ENCODE results near the gene ZCCHC14. TPM values are rescaled to one million over a fixed set of nuclear protein-coding genes. Genes with fewer than 3 reads are reported as not detected.
A peak's percentile ranks its signal among the peaks of the same experiment; 100 is the strongest.

Gene ZCCHC14
- total and polyA plus RNA-seq, 2 of the 13 experiments (the other 11 are each of a cell fraction or from before 2014, with no cell fraction given) = 12.4 to 12.5 TPM

DNA sequence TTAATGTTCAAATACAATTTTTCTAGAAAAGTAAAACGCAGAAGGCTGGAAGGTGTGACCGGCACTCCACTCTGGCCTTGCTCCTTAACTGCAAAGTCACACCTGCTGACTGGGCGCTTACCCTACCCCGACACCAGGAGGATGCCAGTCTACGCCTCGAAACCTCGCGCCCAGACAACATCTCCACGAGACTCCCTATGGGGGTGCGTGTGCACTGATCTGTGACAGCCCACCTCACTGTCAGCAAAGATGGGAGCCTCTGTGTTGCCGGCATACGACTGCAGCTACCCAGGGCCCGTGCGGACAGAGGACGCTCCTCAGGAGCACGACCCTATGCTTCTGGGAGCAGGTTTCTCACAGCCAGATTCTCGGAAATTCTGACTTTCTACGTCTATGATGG, 74.6 kb downstream of the ZCCHC14 start:
- DNase-seq (ENCODE audit: low spot score) = no peak
- ChIA-PET POLR2A (no interaction called here), CTCF (ENCODE audit: low intra/inter-chr PET ratio, low total read pairs) (no interaction called here)
- BruUV-seq (replicated peaks) = no TSS peak
- Histone ChIP-seq H3K4me2 (ENCODE audit: low read depth, low read length) (no peak overlapping the region), H4K20me1 (ENCODE audit: insufficient read depth, low read length) (no peaks in the 10 kb centered on the region; the same call in 1 of the 2 replicates), H3K4me3 (replicated peaks in 1 of 3; ENCODE audit: insufficient read depth in 1 of 3, low read depth in 2 of 3, low read length in 3 of 3) (no peak overlapping the region), H3K9me3 (ENCODE audit: low read length) (no peaks in the 10 kb centered on the region), H3K4me1 (ENCODE audit: insufficient read depth, low read length) (no peaks in the 10 kb centered on the region), H3K27me3 (ENCODE audit: control insufficient read depth in 1 of 2, insufficient read depth in 2 of 2, low read length in 2 of 2) (no peaks in the 10 kb centered on the region), H3K36me3 (replicated peaks in 1 of 2; ENCODE audit: control insufficient read depth in 1 of 2, insufficient read depth in 2 of 2, low read length in 2 of 2) (peaks cover 53 to 77% of the 10 kb centered on the region in 2 experiments), H3K79me2 (ENCODE audit: insufficient read depth, low read length) (no peaks in the 10 kb centered on the region), H3K9ac (ENCODE audit: insufficient read depth, low read depth, low read length) (no peak overlapping the region), H3K27ac (ENCODE audit: extremely low read length, insufficient read depth, low read length) (no peak overlapping the region), H2AFZ (ENCODE audit: low read length) (no peak overlapping the region)
- intact Hi-C loops (cut with micrococcal nuclease; ENCODE audit: unreplicated experiment) = no loop called here
- whole genome bisulfite sequencing (ENCODE audit: low lambda C conversion rate) = 96% methylated on average over 18 of the region's 18 CpGs
- ATAC-seq = no peak
- FAIRE-seq = no peak
- TF ChIP-seq MAFK (conservative IDR thresholded peaks at IDR 0.05 in 1 of 2, IDR thresholded peaks at IDR 0.05 in 1 of 2; ENCODE audit: low read length in 2 of 2) (0 out of 4 replicates have a peak, but pooled peaks of 1 of the 2 experiments have one; percentile 6), ZNF709 (CRISPR knock-in tag; IDR thresholded peaks at IDR 0.05) (no peak)
- in situ Hi-C loops (cut with HindIII; ENCODE audit: extremely low pct_ligation_motif_present, low pct_unique_long_range_greater_than_20kb) = no loop called here

- peak; percentile 72 for TF ChIP-seq AGO2 (optimal IDR thresholded peaks at IDR 0.05; ENCODE audit: low read depth, low read length)
- TF ChIP-seq ZNF766 (CRISPR knock-in tag; IDR thresholded peaks at IDR 0.05; ENCODE audit: borderline replicate concordance) = no peak
- TF ChIP-seq, protein P1, sequence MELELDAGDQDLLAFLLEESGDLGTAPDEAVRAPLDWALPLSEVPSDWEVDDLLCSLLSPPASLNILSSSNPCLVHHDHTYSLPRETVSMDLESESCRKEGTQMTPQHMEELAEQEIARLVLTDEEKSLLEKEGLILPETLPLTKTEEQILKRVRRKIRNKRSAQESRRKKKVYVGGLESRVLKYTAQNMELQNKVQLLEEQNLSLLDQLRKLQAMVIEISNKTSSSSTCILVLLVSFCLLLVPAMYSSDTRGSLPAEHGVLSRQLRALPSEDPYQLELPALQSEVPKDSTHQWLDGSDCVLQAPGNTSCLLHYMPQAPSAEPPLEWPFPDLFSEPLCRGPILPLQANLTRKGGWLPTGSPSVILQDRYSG (CRISPR knock-in tag; IDR thresholded peaks at IDR 0.05) = no peak
- no peak overlapping the region for H3K4me3 ChIP-seq (replicated peaks in 1 of 3; ENCODE audit: insufficient read depth in 1 of 3, low read depth in 2 of 3, low read length in 3 of 3)
- POLR2A ChIA-PET = no interaction called here
- 100% methylated on average over 2 of the region's 13 CpGs for WGBS (ENCODE audit: low lambda C conversion rate)
- DNase-seq (ENCODE audit: low spot score) (no peak), FAIRE-seq (no peak), ATAC-seq (peak; percentile 35; the same call in 2 of the 3 replicates)
- H3K4me1 ChIP-seq (ENCODE audit: insufficient read depth, low read length) = no peaks in the 10 kb centered on the region
- H4K20me1 ChIP-seq (ENCODE audit: insufficient read depth, low read length) = no peaks in the 10 kb centered on the region; the same call in 1 of the 2 replicates
- CTCF ChIA-PET (ENCODE audit: low intra/inter-chr PET ratio, low total read pairs) = no interaction called here
- H3K27me3 ChIP-seq (ENCODE audit: control insufficient read depth in 1 of 2, insufficient read depth in 2 of 2, low read length in 2 of 2) = no peaks in the 10 kb centered on the region
- no peak overlapping the region for H2AFZ ChIP-seq (ENCODE audit: low read length)
- no peak overlapping the region for H3K27ac ChIP-seq (ENCODE audit: extremely low read length, insufficient read depth, low read length)
- in situ Hi-C loops (cut with HindIII; ENCODE audit: extremely low pct_ligation_motif_present, low pct_unique_long_range_greater_than_20kb) (no loop called here), intact Hi-C loops (cut with micrococcal nuclease; ENCODE audit: unreplicated experiment) (no loop called here)
- H3K9me3 ChIP-seq (ENCODE audit: low read length) = no peaks in the 10 kb centered on the region
- no TSS peak for BruUV-seq (replicated peaks)
- peaks cover 56 to 78% of the 10 kb centered on the region in 2 experiments for H3K36me3 ChIP-seq (replicated peaks in 1 of 2; ENCODE audit: control insufficient read depth in 1 of 2, insufficient read depth in 2 of 2, low read length in 2 of 2)
- H3K4me2 ChIP-seq (ENCODE audit: low read depth, low read length) = no peak overlapping the region
- no peak overlapping the region for H3K9ac ChIP-seq (ENCODE audit: insufficient read depth, low read depth, low read length)
- no peaks in the 10 kb centered on the region for H3K79me2 ChIP-seq (ENCODE audit: insufficient read depth, low read length)
Observed at GRCh38 chr16:87417528-87417910, 75.3 kb downstream of the ZCCHC14 start.

Data from HepG2 (cell line).